Testis (tissue), 3 donors: ENCODE measurements around the gene MIR17HG. TPM values are rescaled to one million over a fixed set of nuclear protein-coding genes. Genes with fewer than 3 reads are reported as not detected.

Experiments used
- DNase-seq: peaks from one replicate; pipeline ENCODE4 v3.0.0-alpha.2; 2019
- H3K27ac ChIP-seq, 2 donors: fragments of 200-600 bp; sonication (generic); one replicate each; pipeline ENCODE4 v1.5.1; 2019
- H3K27me3 ChIP-seq: fragments of 200-600 bp; sonication (generic); one replicate; pipeline ENCODE4 v1.5.1; 2019
- H3K36me3 ChIP-seq: fragments of 200-600 bp; sonication (generic); one replicate; pipeline ENCODE4 v1.5.1; 2017; ENCODE audit warnings: low read depth; ENCODE audit errors: missing control alignments
- H3K4me1 ChIP-seq: fragments of 200-600 bp; sonication (generic); one replicate; pipeline ENCODE4 v1.5.1; 2019
- H3K4me3 ChIP-seq, 2 donors: fragments of 200-600 bp; sonication (generic); one replicate each; pipeline ENCODE4 v1.5.1; 2017 to 2019
- H3K9me3 ChIP-seq: fragments of 200-600 bp; sonication (generic); one replicate; pipeline ENCODE4 v1.5.1; 2017
- POLR2A ChIP-seq: fragments of 450-650 bp; IDR thresholded peaks from one replicate; pipeline ENCODE4 v1.6.1; 2017; ENCODE audit warnings: antibody characterized with exemption, mild to moderate bottlenecking, moderate library complexity
- WGBS, 2 donors: methylation state at CpG; one replicate each; pipeline ENCODE4 v1.1.5; 2018; 5-methylcytosine and 5-hydroxymethylcytosine counted together
- intact Hi-C: fragments of 100-400 bp; cut with DNase I; formaldehyde crosslinking; loops from one replicate; pipeline ENCODE4 v1.15.1; 2023; ENCODE audit warnings: low total_unique reads
- microRNA counts, 2 donors: library from miRNA; unstranded; fragments of <30 nt; microRNA quantifications; one replicate each; lab custom pipeline; 2016
- polyA plus RNA-seq: library from polyadenylated mRNA; stranded (reverse); fragments of 350-450 nt; fragmentation: Illumina TruSeq; extraction: RNeasy Lipid Tissue Mini Kit (QIAGEN cat#74804); gene quantifications from one replicate; pipeline ENCODE4 v1.2.3, GENCODE V29; 2014; ENCODE audit warnings: low read depth, low replicate concordance; ENCODE audit not compliant: insufficient read depth
- total RNA-seq, 2 donors: library from RNA; depleted of rRNA; stranded (reverse); fragments of >200 nt; gene quantifications; one replicate each; pipeline ENCODE4 v1.2.3, GENCODE V29; 2016
- TF ChIP-seq, protein P1 (sequence below), 3 experiments: fragments of 450-650 bp in 2 of 3; fragments of 200-600 bp in 1 of 3; sonication (generic) in 1 of 3; IDR thresholded peaks; one replicate each; pipeline ENCODE4 v1.5.1; 2016 to 2019; ENCODE audit warnings: antibody characterized with exemption in 3 of 3, mild to moderate bottlenecking in 2 of 3, moderate library complexity in 1 of 3

The MIR17HG gene
- total and polyA plus RNA-seq, 3 donors from 2014 or later: 3.3 to 7.7 (median 7.4) TPM

GRCh38 chr13:91400671-91401070 is 53.2 kb downstream of the MIR17HG start:
- 47 to 53% methylated on average over 3 of the region's 3 CpGs for WGBS, 2 donors
- DNase-seq: no peak
- intact Hi-C loops: no loop called here
- Histone ChIP-seq H3K36me3 (no peaks in the 10 kb centered on the region), H3K27ac (no peak overlapping the region), H3K9me3 (no peaks in the 10 kb centered on the region), H3K4me3 (no peak overlapping the region), H3K27me3 (no peaks in the 10 kb centered on the region), H3K4me1 (no peaks in the 10 kb centered on the region)
- TF ChIP-seq POLR2A: no peak
- TF ChIP-seq, protein P1, sequence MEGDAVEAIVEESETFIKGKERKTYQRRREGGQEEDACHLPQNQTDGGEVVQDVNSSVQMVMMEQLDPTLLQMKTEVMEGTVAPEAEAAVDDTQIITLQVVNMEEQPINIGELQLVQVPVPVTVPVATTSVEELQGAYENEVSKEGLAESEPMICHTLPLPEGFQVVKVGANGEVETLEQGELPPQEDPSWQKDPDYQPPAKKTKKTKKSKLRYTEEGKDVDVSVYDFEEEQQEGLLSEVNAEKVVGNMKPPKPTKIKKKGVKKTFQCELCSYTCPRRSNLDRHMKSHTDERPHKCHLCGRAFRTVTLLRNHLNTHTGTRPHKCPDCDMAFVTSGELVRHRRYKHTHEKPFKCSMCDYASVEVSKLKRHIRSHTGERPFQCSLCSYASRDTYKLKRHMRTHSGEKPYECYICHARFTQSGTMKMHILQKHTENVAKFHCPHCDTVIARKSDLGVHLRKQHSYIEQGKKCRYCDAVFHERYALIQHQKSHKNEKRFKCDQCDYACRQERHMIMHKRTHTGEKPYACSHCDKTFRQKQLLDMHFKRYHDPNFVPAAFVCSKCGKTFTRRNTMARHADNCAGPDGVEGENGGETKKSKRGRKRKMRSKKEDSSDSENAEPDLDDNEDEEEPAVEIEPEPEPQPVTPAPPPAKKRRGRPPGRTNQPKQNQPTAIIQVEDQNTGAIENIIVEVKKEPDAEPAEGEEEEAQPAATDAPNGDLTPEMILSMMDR (IDR thresholded peaks at IDR 0.05): no peak

GRCh38 chr13:91401920-91402319 is 54.4 kb downstream of the MIR17HG start:
- Histone ChIP-seq H3K4me3 (no peak overlapping the region), H3K27ac (no peak overlapping the region), H3K36me3 (no peaks in the 10 kb centered on the region), H3K9me3 (no peaks in the 10 kb centered on the region), H3K27me3 (no peaks in the 10 kb centered on the region), H3K4me1 (no peaks in the 10 kb centered on the region)
- intact Hi-C loops: no loop called here
- DNase-seq: no peak
- TF ChIP-seq, protein P1 (IDR thresholded peaks at IDR 0.05): no peak
- TF ChIP-seq POLR2A: no peak
- WGBS, 2 donors: 72 to 73% methylated on average over 2 of the region's 2 CpGs

MicroRNAs encoded within 50 kb of the gene (microRNA counts, 767-probe panel; counts per million panel counts)
- microRNA hsa-miR-18a-5p (lab: Ali Mortazavi, UCI) (0 to 152 counts per million in 2 donors), microRNA hsa-miR-19a-3p (lab: Ali Mortazavi, UCI) (0 to 152 counts per million in 2 donors), microRNA hsa-miR-19b-3p (lab: Ali Mortazavi, UCI) (152 to 4,541 counts per million in 2 donors), microRNA hsa-miR-20a-5p+hsa-miR-20b-5p (lab: Ali Mortazavi, UCI) (7,595 to 7,683 counts per million in 2 donors), microRNA hsa-miR-92a-3p (lab: Ali Mortazavi, UCI) (3,959 to 7,096 counts per million in 2 donors)

Other genes with a start within 250 kb of the MIR17HG start
- 10 to 100 TPM; 52.1 to 81.8 TPM for gene GPC5, start 50.9 kb downstream of the MIR17HG start, total RNA-seq
- gene GPC5, start 50.9 kb downstream of the MIR17HG start, polyA plus RNA-seq: 11.5 TPM